ENCODE data around the gene SUPT6H. TPM values are rescaled to one million over a fixed set of nuclear protein-coding genes. Genes with fewer than 3 reads are reported as not detected.

SUPT6H gene
- total RNA-seq, 1 experiment from 2014 or later, result 61.3 TPM

DNA sequence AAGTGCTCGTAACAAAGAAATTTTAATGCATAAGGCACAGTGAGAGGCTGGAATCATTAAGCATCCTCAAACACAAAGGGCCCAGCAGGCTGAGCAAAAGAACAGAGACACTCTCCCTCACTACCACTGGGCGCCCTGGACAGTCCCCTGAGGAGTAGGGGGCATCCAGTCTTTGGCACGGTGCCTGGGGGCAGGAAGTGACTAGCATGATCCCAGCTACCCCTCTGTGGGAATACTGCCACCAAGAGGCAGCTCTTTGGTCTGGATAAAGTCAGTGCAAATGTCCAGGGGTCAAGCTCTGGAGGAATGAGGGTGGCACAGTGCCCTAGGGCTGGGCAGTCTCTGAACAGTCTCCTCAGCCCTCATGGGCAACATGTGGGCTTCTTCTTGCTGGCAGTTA, 52.3 kb downstream of the SUPT6H start:
- Mint-ChIP-seq H3K27ac (no peak overlapping the region), H3K4me1 (peaks cover 28% of the 10 kb centered on the region), H3K27me3 (ENCODE audit: low read depth) (no peaks in the 10 kb centered on the region), H3K4me3 (no peak overlapping the region; the same call in 1 of the 2 replicates), H3K9me3 (no peaks in the 10 kb centered on the region), H3K36me3 (peaks cover 23% of the 10 kb centered on the region)
- DNase-seq (ENCODE audit: low spot score), result no peak
- ChIA-PET CTCF (no interaction called here), POLR2A (no interaction called here)
- TF ChIP-seq GABPB1 (CRISPR knock-in tag; IDR thresholded peaks at IDR 0.05), result no peak
- TF ChIP-seq, protein P1, sequence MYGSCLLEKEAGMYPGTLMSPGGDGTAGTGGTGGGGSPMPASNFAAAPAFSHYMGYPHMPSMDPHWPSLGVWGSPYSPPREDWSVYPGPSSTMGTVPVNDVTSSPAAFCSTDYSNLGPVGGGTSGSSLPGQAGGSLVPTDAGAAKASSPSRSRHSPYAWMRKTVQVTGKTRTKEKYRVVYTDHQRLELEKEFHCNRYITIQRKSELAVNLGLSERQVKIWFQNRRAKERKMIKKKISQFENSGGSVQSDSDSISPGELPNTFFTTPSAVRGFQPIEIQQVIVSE (CRISPR knock-in tag; IDR thresholded peaks at IDR 0.05; ENCODE audit: borderline replicate concordance), result no peak
- TF ChIP-seq, protein P2, sequence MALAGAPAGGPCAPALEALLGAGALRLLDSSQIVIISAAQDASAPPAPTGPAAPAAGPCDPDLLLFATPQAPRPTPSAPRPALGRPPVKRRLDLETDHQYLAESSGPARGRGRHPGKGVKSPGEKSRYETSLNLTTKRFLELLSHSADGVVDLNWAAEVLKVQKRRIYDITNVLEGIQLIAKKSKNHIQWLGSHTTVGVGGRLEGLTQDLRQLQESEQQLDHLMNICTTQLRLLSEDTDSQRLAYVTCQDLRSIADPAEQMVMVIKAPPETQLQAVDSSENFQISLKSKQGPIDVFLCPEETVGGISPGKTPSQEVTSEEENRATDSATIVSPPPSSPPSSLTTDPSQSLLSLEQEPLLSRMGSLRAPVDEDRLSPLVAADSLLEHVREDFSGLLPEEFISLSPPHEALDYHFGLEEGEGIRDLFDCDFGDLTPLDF (CRISPR knock-in tag; IDR thresholded peaks at IDR 0.05), result no peak
- TF ChIP-seq, protein P3, sequence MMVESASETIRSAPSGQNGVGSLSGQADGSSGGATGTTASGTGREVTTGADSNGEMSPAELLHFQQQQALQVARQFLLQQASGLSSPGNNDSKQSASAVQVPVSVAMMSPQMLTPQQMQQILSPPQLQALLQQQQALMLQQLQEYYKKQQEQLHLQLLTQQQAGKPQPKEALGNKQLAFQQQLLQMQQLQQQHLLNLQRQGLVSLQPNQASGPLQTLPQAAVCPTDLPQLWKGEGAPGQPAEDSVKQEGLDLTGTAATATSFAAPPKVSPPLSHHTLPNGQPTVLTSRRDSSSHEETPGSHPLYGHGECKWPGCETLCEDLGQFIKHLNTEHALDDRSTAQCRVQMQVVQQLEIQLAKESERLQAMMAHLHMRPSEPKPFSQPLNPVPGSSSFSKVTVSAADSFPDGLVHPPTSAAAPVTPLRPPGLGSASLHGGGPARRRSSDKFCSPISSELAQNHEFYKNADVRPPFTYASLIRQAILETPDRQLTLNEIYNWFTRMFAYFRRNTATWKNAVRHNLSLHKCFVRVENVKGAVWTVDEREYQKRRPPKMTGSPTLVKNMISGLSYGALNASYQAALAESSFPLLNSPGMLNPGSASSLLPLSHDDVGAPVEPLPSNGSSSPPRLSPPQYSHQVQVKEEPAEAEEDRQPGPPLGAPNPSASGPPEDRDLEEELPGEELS (CRISPR knock-in tag; IDR thresholded peaks at IDR 0.05), result no peak
- TF ChIP-seq ATF1 (CRISPR knock-in tag; IDR thresholded peaks at IDR 0.05), result no peak
- ATAC-seq, result no peak

GRCh38 chr17:28715217-28715616, 53.2 kb downstream of the SUPT6H start:
- ATAC-seq (no peak), DNase-seq (ENCODE audit: low spot score) (no peak)
- H3K4me1 Mint-ChIP-seq, result peaks cover 30% of the 10 kb centered on the region
- TF ChIP-seq CREB1 (CRISPR knock-in tag; IDR thresholded peaks at IDR 0.05) (no peak), TEAD1 (CRISPR knock-in tag; IDR thresholded peaks at IDR 0.05) (no peak), NFE2L1 (CRISPR knock-in tag; IDR thresholded peaks at IDR 0.05) (no peak), ZBTB21 (CRISPR knock-in tag; IDR thresholded peaks at IDR 0.05; ENCODE audit: borderline replicate concordance) (no peak), ZNF416 (CRISPR knock-in tag; IDR thresholded peaks at IDR 0.05) (no peak), TP53 (CRISPR knock-in tag; IDR thresholded peaks at IDR 0.05) (no peak), PRRX2 (CRISPR knock-in tag; IDR thresholded peaks at IDR 0.05) (no peak)
- TF ChIP-seq, protein P4, sequence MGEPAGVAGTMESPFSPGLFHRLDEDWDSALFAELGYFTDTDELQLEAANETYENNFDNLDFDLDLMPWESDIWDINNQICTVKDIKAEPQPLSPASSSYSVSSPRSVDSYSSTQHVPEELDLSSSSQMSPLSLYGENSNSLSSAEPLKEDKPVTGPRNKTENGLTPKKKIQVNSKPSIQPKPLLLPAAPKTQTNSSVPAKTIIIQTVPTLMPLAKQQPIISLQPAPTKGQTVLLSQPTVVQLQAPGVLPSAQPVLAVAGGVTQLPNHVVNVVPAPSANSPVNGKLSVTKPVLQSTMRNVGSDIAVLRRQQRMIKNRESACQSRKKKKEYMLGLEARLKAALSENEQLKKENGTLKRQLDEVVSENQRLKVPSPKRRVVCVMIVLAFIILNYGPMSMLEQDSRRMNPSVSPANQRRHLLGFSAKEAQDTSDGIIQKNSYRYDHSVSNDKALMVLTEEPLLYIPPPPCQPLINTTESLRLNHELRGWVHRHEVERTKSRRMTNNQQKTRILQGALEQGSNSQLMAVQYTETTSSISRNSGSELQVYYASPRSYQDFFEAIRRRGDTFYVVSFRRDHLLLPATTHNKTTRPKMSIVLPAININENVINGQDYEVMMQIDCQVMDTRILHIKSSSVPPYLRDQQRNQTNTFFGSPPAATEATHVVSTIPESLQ (CRISPR knock-in tag; IDR thresholded peaks at IDR 0.05), result no peak
- TF ChIP-seq, protein P5, sequence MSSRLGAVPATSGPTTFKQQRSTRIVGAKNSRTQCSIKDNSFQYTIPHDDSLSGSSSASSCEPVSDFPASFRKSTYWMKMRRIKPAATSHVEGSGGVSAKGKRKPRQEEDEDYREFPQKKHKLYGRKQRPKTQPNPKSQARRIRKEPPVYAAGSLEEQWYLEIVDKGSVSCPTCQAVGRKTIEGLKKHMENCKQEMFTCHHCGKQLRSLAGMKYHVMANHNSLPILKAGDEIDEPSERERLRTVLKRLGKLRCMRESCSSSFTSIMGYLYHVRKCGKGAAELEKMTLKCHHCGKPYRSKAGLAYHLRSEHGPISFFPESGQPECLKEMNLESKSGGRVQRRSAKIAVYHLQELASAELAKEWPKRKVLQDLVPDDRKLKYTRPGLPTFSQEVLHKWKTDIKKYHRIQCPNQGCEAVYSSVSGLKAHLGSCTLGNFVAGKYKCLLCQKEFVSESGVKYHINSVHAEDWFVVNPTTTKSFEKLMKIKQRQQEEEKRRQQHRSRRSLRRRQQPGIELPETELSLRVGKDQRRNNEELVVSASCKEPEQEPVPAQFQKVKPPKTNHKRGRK (CRISPR knock-in tag; IDR thresholded peaks at IDR 0.05; ENCODE audit: borderline replicate concordance), result no peak
- ChIA-PET POLR2A (no interaction called here), CTCF (no interaction called here)
- peaks cover 28% of the 10 kb centered on the region for H3K36me3 Mint-ChIP-seq
- H3K27me3 Mint-ChIP-seq (ENCODE audit: low read depth), result no peaks in the 10 kb centered on the region
- H3K9me3 Mint-ChIP-seq, result no peaks in the 10 kb centered on the region
- H3K27ac Mint-ChIP-seq, result no peak overlapping the region
- H3K4me3 Mint-ChIP-seq, result peak overlapping the region; percentile 100
